GM15510 (cell line): Measurements from ENCODE around the gene WNT9A.

Source experiments
- POLR2A ChIP-seq: IDR thresholded peaks from 3 replicates; pipeline ENCODE4 v1.6.1; 2011; ENCODE audit warnings: borderline replicate concordance; ENCODE audit not compliant: insufficient read length; ENCODE audit errors: extremely low read depth

The WNT9A gene

GRCh38 chr1:227898502-227899140, 49.1 kb downstream of the WNT9A start:
- no peak for TF ChIP-seq POLR2A

- no peak for TF ChIP-seq POLR2A
These were observed 49.9 kb downstream of the WNT9A start for GRCh38 chr1:227897704-227898438.

GRCh38 chr1:227896710-227897655, 50.7 kb downstream of the WNT9A start:
- TF ChIP-seq POLR2A: no peak

GRCh38 chr1:227895828-227896685, 51.7 kb downstream of the WNT9A start:
- no peak for TF ChIP-seq POLR2A

GRCh38 chr1:227894831-227895451, 52.8 kb downstream of the WNT9A start:
- no peak for TF ChIP-seq POLR2A

- TF ChIP-seq POLR2A: no peak
These were observed 53.6 kb downstream of the WNT9A start for GRCh38 chr1:227893949-227894721.

GRCh38 chr1:227893300-227893948, 54.3 kb downstream of the WNT9A start:
- no peak for TF ChIP-seq POLR2A

GRCh38 chr1:227892489-227893299, 55.0 kb downstream of the WNT9A start:
- TF ChIP-seq POLR2A: no peak

- no peak for TF ChIP-seq POLR2A
These were observed 55.7 kb downstream of the WNT9A start for GRCh38 chr1:227891955-227892488.

- TF ChIP-seq POLR2A: no peak
These were observed 56.3 kb downstream of the WNT9A start for GRCh38 chr1:227891223-227891954.

- no peak for TF ChIP-seq POLR2A
These were observed 57.1 kb downstream of the WNT9A start for GRCh38 chr1:227890451-227891222.
